Measurements from ENCODE around the gene KSR2.
"Not testable (repeated sequence)": the region's sequence is repeated elsewhere in the genome, so short reads cannot be mapped to it uniquely, and the experiment has no call there.

KSR2 gene

GRCh38 chr12:117904051-117904450 lies 64.7 kb downstream of the KSR2 start:
- Histone ChIP-seq H3K9ac (ENCODE audit: insufficient read length, low read depth) (no peak overlapping the region), H3K4me1 (ENCODE audit: insufficient read depth, insufficient read length) (no peaks in the 10 kb centered on the region), H3K27me3 (ENCODE audit: insufficient read depth, insufficient read length) (no peaks in the 10 kb centered on the region), H3K36me3 (ENCODE audit: insufficient read depth, insufficient read length, low read length) (no peaks in the 10 kb centered on the region), H3K4me3 (ENCODE audit: insufficient read length, low read depth) (no peak overlapping the region), H3K9me3 (ENCODE audit: insufficient read depth, low read length) (peaks cover 8% of the 10 kb centered on the region; the same call in 1 of the 2 replicates)
- no peak for TF ChIP-seq SUZ12 (IDR thresholded peaks at IDR 0.05; ENCODE audit: extremely low read depth, insufficient read depth, insufficient read length)
- no peak for TF ChIP-seq YY1 (IDR thresholded peaks at IDR 0.05; ENCODE audit: insufficient read depth, insufficient read length)
- no peak for TF ChIP-seq ZNF274 (IDR thresholded peaks at IDR 0.05; ENCODE audit: low read depth, low read length)
- no peak for DNase-seq (ENCODE audit: low read depth, low spot score)

GRCh38 chr12:117903110-117903840 lies 65.5 kb downstream of the KSR2 start:
- no peaks in the 10 kb centered on the region for H3K27me3 ChIP-seq (ENCODE audit: insufficient read depth, insufficient read length)
- H3K4me1 ChIP-seq (ENCODE audit: insufficient read depth, insufficient read length): no peaks in the 10 kb centered on the region
- H3K4me3 ChIP-seq (ENCODE audit: insufficient read length, low read depth): no peak overlapping the region
- DNase-seq (ENCODE audit: low read depth, low spot score): no peak
- H3K36me3 ChIP-seq (ENCODE audit: insufficient read depth, insufficient read length, low read length): no peaks in the 10 kb centered on the region
- no peak overlapping the region for H3K9ac ChIP-seq (ENCODE audit: insufficient read length, low read depth)
- TF ChIP-seq YY1 (IDR thresholded peaks at IDR 0.05; ENCODE audit: insufficient read depth, insufficient read length): no peak
- no peak for TF ChIP-seq SUZ12 (IDR thresholded peaks at IDR 0.05; ENCODE audit: extremely low read depth, insufficient read depth, insufficient read length)
- no peak for TF ChIP-seq ZNF274 (IDR thresholded peaks at IDR 0.05; ENCODE audit: low read depth, low read length)
- H3K9me3 ChIP-seq (ENCODE audit: insufficient read depth, low read length): peaks cover 8% of the 10 kb centered on the region; the same call in 1 of the 2 replicates

GRCh38 chr12:117901631-117902030 lies 67.2 kb downstream of the KSR2 start:
- peaks cover 8% of the 10 kb centered on the region; the same call in 1 of the 2 replicates for H3K9me3 ChIP-seq (ENCODE audit: insufficient read depth, low read length)
- no peak for TF ChIP-seq SUZ12 (IDR thresholded peaks at IDR 0.05; ENCODE audit: extremely low read depth, insufficient read depth, insufficient read length)
- no peak for TF ChIP-seq YY1 (IDR thresholded peaks at IDR 0.05; ENCODE audit: insufficient read depth, insufficient read length)
- no peak for TF ChIP-seq ZNF274 (IDR thresholded peaks at IDR 0.05; ENCODE audit: low read depth, low read length)
- H3K36me3 ChIP-seq (ENCODE audit: insufficient read depth, insufficient read length, low read length): no peaks in the 10 kb centered on the region
- DNase-seq (ENCODE audit: low read depth, low spot score): no peak
- no peak overlapping the region for H3K9ac ChIP-seq (ENCODE audit: insufficient read length, low read depth)
- H3K4me1 ChIP-seq (ENCODE audit: insufficient read depth, insufficient read length): no peaks in the 10 kb centered on the region
- no peak overlapping the region for H3K4me3 ChIP-seq (ENCODE audit: insufficient read length, low read depth)
- no peaks in the 10 kb centered on the region for H3K27me3 ChIP-seq (ENCODE audit: insufficient read depth, insufficient read length)

- no peaks in the 10 kb centered on the region for H3K4me1 ChIP-seq (ENCODE audit: insufficient read depth, insufficient read length)
- H3K36me3 ChIP-seq (ENCODE audit: insufficient read depth, insufficient read length, low read length): no peaks in the 10 kb centered on the region
- no peaks in the 10 kb centered on the region for H3K27me3 ChIP-seq (ENCODE audit: insufficient read depth, insufficient read length)
- TF ChIP-seq ZNF274 (IDR thresholded peaks at IDR 0.05; ENCODE audit: low read depth, low read length) (no peak), SUZ12 (IDR thresholded peaks at IDR 0.05; ENCODE audit: extremely low read depth, insufficient read depth, insufficient read length) (no peak), YY1 (IDR thresholded peaks at IDR 0.05; ENCODE audit: insufficient read depth, insufficient read length) (no peak)
- no peak overlapping the region for H3K4me3 ChIP-seq (ENCODE audit: insufficient read length, low read depth)
- H3K9me3 ChIP-seq (ENCODE audit: insufficient read depth, low read length): peaks cover 8% of the 10 kb centered on the region; the same call in 1 of the 2 replicates
- no peak overlapping the region for H3K9ac ChIP-seq (ENCODE audit: insufficient read length, low read depth)
- no peak for DNase-seq (ENCODE audit: low read depth, low spot score)
Observed at GRCh38 chr12:117900561-117900960, 68.2 kb downstream of the KSR2 start.

- no peaks in the 10 kb centered on the region for H3K36me3 ChIP-seq (ENCODE audit: insufficient read depth, insufficient read length, low read length)
- H3K4me3 ChIP-seq (ENCODE audit: insufficient read length, low read depth): no peak overlapping the region
- TF ChIP-seq SUZ12 (IDR thresholded peaks at IDR 0.05; ENCODE audit: extremely low read depth, insufficient read depth, insufficient read length): no peak
- no peak for TF ChIP-seq ZNF274 (IDR thresholded peaks at IDR 0.05; ENCODE audit: low read depth, low read length)
- no peak for TF ChIP-seq YY1 (IDR thresholded peaks at IDR 0.05; ENCODE audit: insufficient read depth, insufficient read length)
- no peaks in the 10 kb centered on the region for H3K4me1 ChIP-seq (ENCODE audit: insufficient read depth, insufficient read length)
- H3K27me3 ChIP-seq (ENCODE audit: insufficient read depth, insufficient read length): no peaks in the 10 kb centered on the region
- H3K9me3 ChIP-seq (ENCODE audit: insufficient read depth, low read length): peaks cover 8% of the 10 kb centered on the region; the same call in 1 of the 2 replicates
- H3K9ac ChIP-seq (ENCODE audit: insufficient read length, low read depth): no peak overlapping the region
- DNase-seq (ENCODE audit: low read depth, low spot score): no peak
Observed at GRCh38 chr12:117897372-117898161, 71.2 kb downstream of the KSR2 start.

GRCh38 chr12:117896009-117896408 lies 72.8 kb downstream of the KSR2 start:
- no peak for TF ChIP-seq ZNF274 (IDR thresholded peaks at IDR 0.05; ENCODE audit: low read depth, low read length)
- TF ChIP-seq SUZ12 (IDR thresholded peaks at IDR 0.05; ENCODE audit: extremely low read depth, insufficient read depth, insufficient read length): no peak
- no peak for TF ChIP-seq YY1 (IDR thresholded peaks at IDR 0.05; ENCODE audit: insufficient read depth, insufficient read length)
- Histone ChIP-seq H3K4me3 (ENCODE audit: insufficient read length, low read depth) (no peak overlapping the region), H3K27me3 (ENCODE audit: insufficient read depth, insufficient read length) (no peaks in the 10 kb centered on the region), H3K9me3 (ENCODE audit: insufficient read depth, low read length) (peaks cover 8% of the 10 kb centered on the region; the same call in 1 of the 2 replicates), H3K36me3 (ENCODE audit: insufficient read depth, insufficient read length, low read length) (no peaks in the 10 kb centered on the region), H3K9ac (ENCODE audit: insufficient read length, low read depth) (no peak overlapping the region), H3K4me1 (ENCODE audit: insufficient read depth, insufficient read length) (no peaks in the 10 kb centered on the region)
- DNase-seq (ENCODE audit: low read depth, low spot score): no peak

GRCh38 chr12:117892441-117892840 lies 76.3 kb downstream of the KSR2 start:
- no peak for TF ChIP-seq SUZ12 (IDR thresholded peaks at IDR 0.05; ENCODE audit: extremely low read depth, insufficient read depth, insufficient read length)
- TF ChIP-seq YY1 (IDR thresholded peaks at IDR 0.05; ENCODE audit: insufficient read depth, insufficient read length): no peak
- TF ChIP-seq ZNF274 (IDR thresholded peaks at IDR 0.05; ENCODE audit: low read depth, low read length): no peak
- Histone ChIP-seq H3K36me3 (ENCODE audit: insufficient read depth, insufficient read length, low read length) (no peaks in the 10 kb centered on the region), H3K9ac (ENCODE audit: insufficient read length, low read depth) (no peak overlapping the region), H3K4me3 (ENCODE audit: insufficient read length, low read depth) (no peak overlapping the region), H3K4me1 (ENCODE audit: insufficient read depth, insufficient read length) (no peaks in the 10 kb centered on the region), H3K9me3 (ENCODE audit: insufficient read depth, low read length) (no peaks in the 10 kb centered on the region), H3K27me3 (ENCODE audit: insufficient read depth, insufficient read length) (no peaks in the 10 kb centered on the region)
- no peak for DNase-seq (ENCODE audit: low read depth, low spot score)

- not testable (repeated sequence) for H3K4me1 ChIP-seq (ENCODE audit: insufficient read depth, insufficient read length); H3K27me3 ChIP-seq (ENCODE audit: insufficient read depth, insufficient read length); H3K9me3 ChIP-seq (ENCODE audit: insufficient read depth, low read length)
Observed at GRCh38 chr12:117891265-117891664, 77.5 kb downstream of the KSR2 start.

More at GRCh38 chr12:117891265-117891664, 77.5 kb downstream of the KSR2 start:
- DNase-seq (ENCODE audit: low read depth, low spot score); H3K36me3 ChIP-seq (ENCODE audit: insufficient read depth, insufficient read length, low read length); H3K9ac ChIP-seq (ENCODE audit: insufficient read length, low read depth); H3K4me3 ChIP-seq (ENCODE audit: insufficient read length, low read depth): not testable (repeated sequence)
